MCF 10A (cell line): ENCODE measurements around the gene NUBP2. TPM values are rescaled to one million over a fixed set of nuclear protein-coding genes. Genes with fewer than 3 reads are reported as not detected.

ENCODE experiments used
- BruUV-seq: library from RNA; stranded (reverse); fragments of 400-500 nt; replicated peaks from 2 replicates; lab custom pipeline; 2021; lab: Mats Ljungman, UMichigan
- CTCF ChIA-PET: fragments of 300-600 bp; sonication (Branson Sonifier 250); formaldehyde crosslinking; extraction: SDS; loops from one replicate; lab custom pipeline; 2021; ENCODE audit warnings: antibody characterized with exemption, inconsistent platforms; lab: Yijun Ruan, JAX
- POLR2A ChIA-PET: fragments of 300-600, 350-650 bp; sonication (Branson Sonifier 250); formaldehyde crosslinking; extraction: SDS; loops from one replicate; lab custom pipeline; 2020; ENCODE audit warnings: antibody characterized with exemption, inconsistent platforms; lab: Yijun Ruan, JAX
- DNase-seq: peaks from one replicate; pipeline ENCODE4 v3.0.0-alpha.2; 2018; ENCODE audit not compliant: unreplicated experiment
- H3K27ac Mint-ChIP-seq: one replicate; pipeline ENCODE4 v1.8.0; 2022; ENCODE audit warnings: mild to moderate bottlenecking, low read depth, mixed read lengths; ENCODE audit not compliant: unreplicated experiment
- H3K27me3 Mint-ChIP-seq: one replicate; pipeline ENCODE4 v1.8.0; 2022; ENCODE audit warnings: mixed read lengths; ENCODE audit not compliant: insufficient read depth, unreplicated experiment
- H3K36me3 Mint-ChIP-seq: one replicate; pipeline ENCODE4 v1.8.0; 2022; ENCODE audit warnings: mild to moderate bottlenecking, moderate library complexity, mixed read lengths; ENCODE audit not compliant: insufficient read depth, unreplicated experiment
- H3K4me1 Mint-ChIP-seq: one replicate; pipeline ENCODE4 v1.8.0; 2022; ENCODE audit warnings: mixed read lengths; ENCODE audit not compliant: insufficient read depth, unreplicated experiment
- H3K4me3 Mint-ChIP-seq: one replicate; pipeline ENCODE4 v1.8.0; 2022; ENCODE audit warnings: mild to moderate bottlenecking, moderate library complexity, mixed read lengths; ENCODE audit not compliant: unreplicated experiment
- H3K9me3 Mint-ChIP-seq: one replicate; pipeline ENCODE4 v1.8.0; 2022; ENCODE audit warnings: mixed read lengths; ENCODE audit not compliant: unreplicated experiment
- intact Hi-C: fragments of 100-400 bp; cut with micrococcal nuclease; formaldehyde crosslinking; loops from 2 replicates; pipeline ENCODE4 v1.14.1; 2022
- total RNA-seq: library from RNA; stranded (reverse); gene quantifications from 2 replicates; pipeline ENCODE4 v1.2.3, GENCODE V29; 2022
- TF ChIP-seq, protein P1 (sequence below): fragments of 200-600 bp; IDR thresholded peaks from one replicate; pipeline ENCODE4 v1.8.0; 2022; ENCODE audit warnings: antibody characterized with exemption, mild to moderate bottlenecking; ENCODE audit not compliant: unreplicated experiment

NUBP2 gene
- total RNA-seq, 1 experiment from 2014 or later = 71.3 TPM

GRCh38 chr16:1775006-1775845 is 7.5 kb upstream of the NUBP2 start:
- ChIA-PET CTCF (interaction anchor here (0.7 to 1.7 kb wide), 4 partner anchors 51 to 230 kb away, joined by 3 to 7 read pairs (median 4); partner anchors contain the start of gene MAPK8IP3), POLR2A (interaction anchor here (0.6 to 7.7 kb wide), 5 partner anchors 6 to 439 kb away, joined by 3 to 137 read pairs (median 5); partner anchors contain the start of genes NUBP2, PGP, RPS2 and SPSB3)
- Mint-ChIP-seq H3K27ac (peak overlapping the region; percentile 23), H3K4me3 (no peak overlapping the region), H3K27me3 (no peaks in the 10 kb centered on the region), H3K36me3 (peaks cover 56% of the 10 kb centered on the region), H3K4me1 (peaks cover 4% of the 10 kb centered on the region), H3K9me3 (no peaks in the 10 kb centered on the region)
- intact Hi-C loops = no loop called here
- TF ChIP-seq, protein P1, sequence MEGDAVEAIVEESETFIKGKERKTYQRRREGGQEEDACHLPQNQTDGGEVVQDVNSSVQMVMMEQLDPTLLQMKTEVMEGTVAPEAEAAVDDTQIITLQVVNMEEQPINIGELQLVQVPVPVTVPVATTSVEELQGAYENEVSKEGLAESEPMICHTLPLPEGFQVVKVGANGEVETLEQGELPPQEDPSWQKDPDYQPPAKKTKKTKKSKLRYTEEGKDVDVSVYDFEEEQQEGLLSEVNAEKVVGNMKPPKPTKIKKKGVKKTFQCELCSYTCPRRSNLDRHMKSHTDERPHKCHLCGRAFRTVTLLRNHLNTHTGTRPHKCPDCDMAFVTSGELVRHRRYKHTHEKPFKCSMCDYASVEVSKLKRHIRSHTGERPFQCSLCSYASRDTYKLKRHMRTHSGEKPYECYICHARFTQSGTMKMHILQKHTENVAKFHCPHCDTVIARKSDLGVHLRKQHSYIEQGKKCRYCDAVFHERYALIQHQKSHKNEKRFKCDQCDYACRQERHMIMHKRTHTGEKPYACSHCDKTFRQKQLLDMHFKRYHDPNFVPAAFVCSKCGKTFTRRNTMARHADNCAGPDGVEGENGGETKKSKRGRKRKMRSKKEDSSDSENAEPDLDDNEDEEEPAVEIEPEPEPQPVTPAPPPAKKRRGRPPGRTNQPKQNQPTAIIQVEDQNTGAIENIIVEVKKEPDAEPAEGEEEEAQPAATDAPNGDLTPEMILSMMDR = no peak
- BruUV-seq = no TSS peak
- DNase-seq = no peak

GRCh38 chr16:1775846-1776671 is 6.7 kb upstream of the NUBP2 start:
- DNase-seq = no peak
- no peaks in the 10 kb centered on the region for H3K27me3 Mint-ChIP-seq
- no peaks in the 10 kb centered on the region for H3K9me3 Mint-ChIP-seq
- no TSS peak for BruUV-seq
- no peak overlapping the region for H3K4me3 Mint-ChIP-seq
- TF ChIP-seq, protein P1 = no peak
- H3K4me1 Mint-ChIP-seq = peaks cover under 1% of the 10 kb centered on the region
- intact Hi-C loops = no loop called here
- POLR2A ChIA-PET = interaction anchor here (0.8 to 5.9 kb wide), 2 partner anchors 31 to 188 kb away, joined by 3 to 95 read pairs; no protein-coding TSS in a partner anchor
- no peak overlapping the region for H3K27ac Mint-ChIP-seq
- CTCF ChIA-PET = no interaction called here
- H3K36me3 Mint-ChIP-seq = peaks cover 54% of the 10 kb centered on the region

GRCh38 chr16:1776672-1776955 is 6.1 kb upstream of the NUBP2 start:
- Mint-ChIP-seq H3K4me1 (peaks cover 4% of the 10 kb centered on the region), H3K36me3 (peaks cover 57% of the 10 kb centered on the region), H3K27me3 (no peaks in the 10 kb centered on the region), H3K27ac (no peak overlapping the region), H3K9me3 (no peaks in the 10 kb centered on the region), H3K4me3 (no peak overlapping the region)
- ChIA-PET POLR2A (interaction anchor here (0.8 kb wide), 1 partner anchor 187 kb away, joined by 3 read pairs; no protein-coding TSS in a partner anchor), CTCF (no interaction called here)
- intact Hi-C loops = no loop called here
- DNase-seq = no peak
- TF ChIP-seq, protein P1 = no peak
- no TSS peak for BruUV-seq

DNA sequence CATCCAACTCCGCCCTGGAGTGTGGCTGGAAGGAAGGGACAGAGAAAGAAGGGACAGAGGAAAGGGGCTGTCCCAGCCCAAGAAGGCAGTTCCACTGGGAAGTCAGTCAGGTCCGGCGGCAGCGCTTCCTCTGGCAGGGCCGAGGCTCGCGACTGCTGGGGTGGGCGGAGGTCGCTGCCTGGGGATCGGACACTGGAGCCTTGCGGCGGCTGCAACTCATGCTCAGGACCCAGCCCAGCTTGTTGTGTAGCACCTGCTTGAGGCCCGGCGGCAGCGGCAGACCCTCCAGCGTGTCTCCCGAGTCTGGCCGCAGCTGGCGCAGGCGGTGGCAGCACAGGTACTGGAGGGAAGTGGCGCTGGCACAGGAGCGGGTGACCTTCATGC is 5.8 kb upstream of the NUBP2 start:
- H3K4me1 Mint-ChIP-seq = peaks cover 4% of the 10 kb centered on the region
- H3K9me3 Mint-ChIP-seq = no peaks in the 10 kb centered on the region
- TF ChIP-seq, protein P1 = no peak
- H3K4me3 Mint-ChIP-seq = no peak overlapping the region
- DNase-seq = no peak
- peaks cover 54% of the 10 kb centered on the region for H3K36me3 Mint-ChIP-seq
- CTCF ChIA-PET = no interaction called here
- intact Hi-C loops = no loop called here
- no TSS peak for BruUV-seq
- POLR2A ChIA-PET = no interaction called here
- no peak overlapping the region for H3K27ac Mint-ChIP-seq
- H3K27me3 Mint-ChIP-seq = no peaks in the 10 kb centered on the region
